ENCODE results near the gene MAPK10.

DNA sequence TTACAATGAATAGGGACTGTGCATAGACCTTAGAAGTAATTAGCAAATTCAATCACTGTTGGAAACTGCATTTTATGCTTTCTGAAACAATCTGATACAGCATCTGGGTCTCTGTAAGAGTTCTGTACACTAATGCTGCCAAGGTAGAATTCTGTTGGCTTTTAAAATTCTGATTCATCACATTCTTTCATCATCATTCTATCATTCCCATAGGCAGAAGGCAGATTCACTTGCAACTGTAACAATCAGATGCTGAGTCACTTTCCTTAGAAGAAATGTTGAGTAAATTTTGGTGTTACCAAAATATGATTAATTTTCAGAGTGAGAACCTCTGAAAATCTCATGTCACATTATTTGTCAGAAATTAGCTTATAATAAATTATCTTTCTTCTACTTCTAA, 267.2 kb downstream of the MAPK10 start:
- TF ChIP-seq, protein P1, sequence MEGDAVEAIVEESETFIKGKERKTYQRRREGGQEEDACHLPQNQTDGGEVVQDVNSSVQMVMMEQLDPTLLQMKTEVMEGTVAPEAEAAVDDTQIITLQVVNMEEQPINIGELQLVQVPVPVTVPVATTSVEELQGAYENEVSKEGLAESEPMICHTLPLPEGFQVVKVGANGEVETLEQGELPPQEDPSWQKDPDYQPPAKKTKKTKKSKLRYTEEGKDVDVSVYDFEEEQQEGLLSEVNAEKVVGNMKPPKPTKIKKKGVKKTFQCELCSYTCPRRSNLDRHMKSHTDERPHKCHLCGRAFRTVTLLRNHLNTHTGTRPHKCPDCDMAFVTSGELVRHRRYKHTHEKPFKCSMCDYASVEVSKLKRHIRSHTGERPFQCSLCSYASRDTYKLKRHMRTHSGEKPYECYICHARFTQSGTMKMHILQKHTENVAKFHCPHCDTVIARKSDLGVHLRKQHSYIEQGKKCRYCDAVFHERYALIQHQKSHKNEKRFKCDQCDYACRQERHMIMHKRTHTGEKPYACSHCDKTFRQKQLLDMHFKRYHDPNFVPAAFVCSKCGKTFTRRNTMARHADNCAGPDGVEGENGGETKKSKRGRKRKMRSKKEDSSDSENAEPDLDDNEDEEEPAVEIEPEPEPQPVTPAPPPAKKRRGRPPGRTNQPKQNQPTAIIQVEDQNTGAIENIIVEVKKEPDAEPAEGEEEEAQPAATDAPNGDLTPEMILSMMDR (IDR thresholded peaks at IDR 0.05): no peak
- TF ChIP-seq POLR2A (IDR thresholded peaks at IDR 0.05; ENCODE audit: low read depth): no peak
